Activated CD8-positive, alpha-beta T cell treated with anti-CD3 and anti-CD28 coated beads, Interleukin-2, amount 10 ng/mL, durations not matched to agents 7 days and 5 days (primary cell): Measurements from ENCODE around the gene TTYH3. TPM values are rescaled to one million over a fixed set of nuclear protein-coding genes. Genes with fewer than 3 reads are reported as not detected.

Experiments used
- ATAC-seq: fragments of 150-1000 bp; cut with Tn5 transposase; one replicate; pipeline ENCODE4 v1.10.0; 2021; ENCODE audit warnings: moderate library complexity
- CTCF ChIA-PET: fragments of 350-600 bp; sonication (Branson Sonifier 250); formaldehyde crosslinking; loops from one replicate; lab custom pipeline; 2021; ENCODE audit warnings: antibody characterized with exemption; lab: Charles Lee
- POLR2A ChIA-PET: fragments of 350-600 bp; sonication (Branson Sonifier 250); formaldehyde crosslinking; loops from one replicate; lab custom pipeline; 2021; ENCODE audit warnings: antibody characterized with exemption; lab: Charles Lee
- DNase-seq: peaks from one replicate; pipeline ENCODE4 v3.0.0-alpha.2; 2020
- H3K27ac Mint-ChIP-seq: one replicate; pipeline ENCODE4 v1.8.0; 2021; ENCODE audit warnings: mild to moderate bottlenecking, mixed read lengths
- H3K27me3 Mint-ChIP-seq: one replicate; pipeline ENCODE4 v1.8.0; 2021; ENCODE audit warnings: low read depth, mixed read lengths
- H3K36me3 Mint-ChIP-seq: one replicate; pipeline ENCODE4 v1.8.0; 2021; ENCODE audit warnings: low read depth, mixed read lengths
- H3K4me1 Mint-ChIP-seq: one replicate; pipeline ENCODE4 v1.8.0; 2021; ENCODE audit warnings: low read depth, mixed read lengths
- H3K4me3 Mint-ChIP-seq: one replicate; pipeline ENCODE4 v1.8.0; 2021; ENCODE audit warnings: mild to moderate bottlenecking, mixed read lengths
- H3K9me3 Mint-ChIP-seq: one replicate; pipeline ENCODE4 v1.8.0; 2022; ENCODE audit warnings: mixed read lengths; ENCODE audit not compliant: insufficient read depth
- total RNA-seq, 2 experiments: library from RNA; stranded (reverse); gene quantifications; one replicate each; pipeline ENCODE4 v1.2.3, GENCODE V29; 2021

Gene TTYH3
- total RNA-seq, 2 experiments from 2014 or later, result 37.0 to 37.7 TPM

- no peaks in the 10 kb centered on the region for H3K36me3 Mint-ChIP-seq
- H3K4me3 Mint-ChIP-seq, result peak overlapping the region; percentile 58
- DNase-seq (no peak), ATAC-seq (no peak)
- H3K27ac Mint-ChIP-seq, result peak overlapping the region; percentile 88
- H3K27me3 Mint-ChIP-seq, result peaks cover 25% of the 10 kb centered on the region
- H3K4me1 Mint-ChIP-seq, result peaks cover 32% of the 10 kb centered on the region
- POLR2A ChIA-PET, result interaction anchor here (0.6 to 3.8 kb wide), 6 partner anchors 10 to 224 kb away, joined by 3 to 48 read pairs (median 6); no protein-coding TSS in a partner anchor
- CTCF ChIA-PET, result interaction anchor here (0.8 to 5.1 kb wide), 15 partner anchors 8 to 249 kb away, joined by 3 to 116 read pairs (median 4); no protein-coding TSS in a partner anchor
- no peaks in the 10 kb centered on the region for H3K9me3 Mint-ChIP-seq
Measured at GRCh38 chr7:2699289-2699620, 67.5 kb downstream of the TTYH3 start.

GRCh38 chr7:2700141-2700850 is 68.5 kb downstream of the TTYH3 start:
- Mint-ChIP-seq H3K9me3 (no peaks in the 10 kb centered on the region), H3K4me1 (peaks cover 32% of the 10 kb centered on the region), H3K27ac (peak overlapping the region; percentile 61), H3K36me3 (no peaks in the 10 kb centered on the region), H3K4me3 (no peak overlapping the region), H3K27me3 (peaks cover 28% of the 10 kb centered on the region)
- POLR2A ChIA-PET, result interaction anchor here (1.2 to 3.8 kb wide), 3 partner anchors 11 to 55 kb away, joined by 5 to 48 read pairs (median 6); no protein-coding TSS in a partner anchor
- ATAC-seq (no peak), DNase-seq (no peak)
- CTCF ChIA-PET, result interaction anchor here (1.0 to 5.1 kb wide), 5 partner anchors 10 to 30 kb away, joined by 3 to 116 read pairs (median 8); no protein-coding TSS in a partner anchor

DNA sequence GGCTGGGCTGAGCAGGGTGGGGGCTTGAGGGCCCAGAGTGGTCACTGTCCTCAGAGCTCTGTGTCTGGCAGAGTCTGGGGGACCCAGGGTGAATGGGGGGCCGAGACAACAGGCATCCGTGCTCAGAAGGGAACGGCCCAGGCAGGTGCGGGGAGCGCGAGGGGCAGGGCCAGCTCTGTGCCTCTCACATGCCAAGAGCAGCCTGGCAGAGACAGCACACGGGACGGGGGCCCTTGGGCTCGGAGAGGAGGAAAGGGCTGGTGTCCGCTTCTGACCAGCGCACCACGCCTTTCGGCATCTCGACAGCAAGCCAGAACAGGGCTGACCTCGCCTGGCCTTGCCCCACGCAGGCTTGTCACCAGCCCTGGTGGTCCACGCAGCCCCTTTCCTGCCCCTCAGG is 69.6 kb downstream of the TTYH3 start:
- no peak for ATAC-seq
- Mint-ChIP-seq H3K36me3 (no peaks in the 10 kb centered on the region), H3K27ac (no peak overlapping the region), H3K4me1 (peaks cover 32% of the 10 kb centered on the region), H3K4me3 (no peak overlapping the region), H3K9me3 (no peaks in the 10 kb centered on the region), H3K27me3 (peaks cover 32% of the 10 kb centered on the region)
- CTCF ChIA-PET, result interaction anchor here (1.0 to 5.1 kb wide), 3 partner anchors 8 to 17 kb away, joined by 3 to 116 read pairs (median 3); no protein-coding TSS in a partner anchor
- DNase-seq, result no peak
- POLR2A ChIA-PET, result interaction anchor here (0.6 kb wide), 1 partner anchor 10 kb away, joined by 3 read pairs; no protein-coding TSS in a partner anchor

DNA sequence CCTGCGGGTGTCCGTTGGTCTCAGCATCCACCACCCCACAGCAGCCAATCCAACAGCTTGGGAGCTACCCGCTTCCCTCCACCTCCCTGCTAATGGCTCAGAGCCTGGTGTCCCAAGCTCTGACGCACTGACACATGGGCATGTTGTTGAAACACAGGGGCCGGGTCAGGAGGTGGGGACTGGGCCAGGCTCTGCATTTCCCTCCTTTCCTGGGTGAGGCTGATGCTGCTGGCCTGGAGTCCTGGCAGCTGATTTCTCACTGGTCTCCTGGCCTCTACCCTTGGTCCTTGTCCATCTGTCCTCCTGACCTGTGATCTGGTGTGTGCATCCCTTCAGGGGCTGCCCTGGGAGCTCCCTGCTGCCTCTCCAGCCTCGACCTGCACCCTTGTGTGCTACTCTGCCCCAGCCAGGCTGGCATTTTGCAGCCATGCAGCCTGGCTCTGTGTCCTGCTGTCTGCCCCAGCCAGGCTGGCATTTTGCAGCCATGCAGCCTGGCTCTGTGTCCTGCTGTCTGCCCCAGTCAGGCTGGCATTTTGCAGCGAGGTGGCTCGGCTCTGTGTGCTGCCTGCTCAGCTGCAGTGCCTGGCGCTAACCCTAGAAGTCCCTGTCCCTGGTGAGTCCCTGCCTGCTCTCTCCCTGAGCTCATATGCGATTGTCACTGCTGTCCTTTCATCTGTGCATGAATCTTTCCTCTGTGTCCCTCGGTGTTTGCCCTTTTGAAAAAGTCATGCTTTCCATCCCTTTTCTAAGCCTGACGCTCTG is 70.2 kb downstream of the TTYH3 start:
- peak overlapping the region; percentile 2 for H3K27ac Mint-ChIP-seq
- no peak for ATAC-seq
- ChIA-PET POLR2A (interaction anchor here (0.6 kb wide), 1 partner anchor 9 kb away, joined by 3 read pairs; no protein-coding TSS in a partner anchor), CTCF (interaction anchor here (1.2 to 5.1 kb wide), 2 partner anchors 8 to 14 kb away, joined by 3 to 116 read pairs; no protein-coding TSS in a partner anchor)
- no peak overlapping the region for H3K4me3 Mint-ChIP-seq
- DNase-seq, result no peak
- H3K4me1 Mint-ChIP-seq, result peaks cover 32% of the 10 kb centered on the region
- H3K36me3 Mint-ChIP-seq, result no peaks in the 10 kb centered on the region
- H3K9me3 Mint-ChIP-seq, result no peaks in the 10 kb centered on the region
- H3K27me3 Mint-ChIP-seq, result peaks cover 33% of the 10 kb centered on the region

DNA sequence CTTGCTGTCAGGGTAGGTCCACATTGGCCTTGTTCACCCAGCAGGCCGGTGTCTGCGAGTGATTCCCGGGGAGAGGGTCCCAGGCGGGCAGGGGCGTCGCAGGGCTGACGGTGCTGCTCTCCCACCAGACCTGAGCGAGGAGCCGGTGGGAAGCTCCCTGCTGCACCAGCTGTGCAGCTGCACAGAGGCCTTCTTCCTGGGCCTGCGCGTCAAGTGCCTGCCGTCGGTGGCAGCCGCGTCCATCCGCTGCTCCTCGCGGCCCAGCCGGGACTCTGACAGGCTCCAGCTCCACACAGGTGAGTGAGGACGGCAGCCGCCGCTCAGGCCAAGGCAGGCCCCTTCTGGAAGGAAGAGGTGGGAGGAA is 70.8 kb downstream of the TTYH3 start:
- no peaks in the 10 kb centered on the region for H3K9me3 Mint-ChIP-seq
- ChIA-PET POLR2A (no interaction called here), CTCF (interaction anchor here (1.2 kb wide), 1 partner anchor 13 kb away, joined by 3 read pairs; no protein-coding TSS in a partner anchor)
- peaks cover 30% of the 10 kb centered on the region for H3K4me1 Mint-ChIP-seq
- DNase-seq (no peak), ATAC-seq (no peak)
- H3K36me3 Mint-ChIP-seq, result no peaks in the 10 kb centered on the region
- H3K4me3 Mint-ChIP-seq, result no peak overlapping the region
- peak overlapping the region; percentile 2 for H3K27ac Mint-ChIP-seq
- H3K27me3 Mint-ChIP-seq, result peaks cover 36% of the 10 kb centered on the region

DNA sequence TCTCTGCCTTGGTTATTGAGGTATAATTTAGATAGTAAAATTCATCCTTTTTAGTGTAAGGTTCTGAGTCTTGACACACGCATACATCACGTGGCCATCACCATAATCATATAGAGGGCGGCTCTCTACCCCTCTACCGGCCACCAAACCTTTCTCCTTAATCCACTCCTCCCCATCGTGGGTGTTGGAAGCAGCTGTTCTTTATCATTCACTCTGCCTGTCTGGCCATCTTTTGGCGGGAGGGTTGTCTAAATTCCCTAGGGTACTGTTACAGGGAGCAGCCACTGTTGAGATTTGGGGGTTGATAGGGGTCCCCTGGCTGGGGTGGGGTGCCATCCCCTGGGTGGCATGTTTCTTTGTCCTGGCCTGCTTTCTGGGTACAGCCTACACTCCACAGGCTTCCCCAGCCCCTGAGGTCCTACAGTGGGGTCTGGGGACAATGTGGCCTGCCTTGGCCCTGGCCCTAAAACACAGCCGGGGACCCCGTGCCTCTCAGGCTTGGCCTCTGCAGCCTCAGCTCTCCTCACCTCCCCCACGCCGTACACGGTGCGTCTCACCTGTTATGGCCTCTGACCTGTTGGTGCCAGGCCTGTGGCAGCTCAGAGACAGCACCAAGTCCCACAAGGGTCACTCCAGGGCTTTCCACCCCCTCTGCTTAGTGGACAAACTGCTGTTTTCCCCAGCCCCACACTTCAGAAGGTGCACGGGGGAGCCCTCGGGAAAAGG is 73.7 kb downstream of the TTYH3 start:
- ChIA-PET CTCF (interaction anchor here (8.0 kb wide), 1 partner anchor 36 kb away, joined by 189 read pairs; no protein-coding TSS in a partner anchor), POLR2A (no interaction called here)
- ATAC-seq (no peak), DNase-seq (no peak)
- Mint-ChIP-seq H3K27me3 (peaks cover 36% of the 10 kb centered on the region), H3K4me1 (peaks cover 15% of the 10 kb centered on the region), H3K4me3 (no peak overlapping the region), H3K27ac (no peak overlapping the region), H3K36me3 (no peaks in the 10 kb centered on the region), H3K9me3 (no peaks in the 10 kb centered on the region)

GRCh38 chr7:2706685-2707126 is 74.9 kb downstream of the TTYH3 start:
- H3K27ac Mint-ChIP-seq, result no peak overlapping the region
- H3K9me3 Mint-ChIP-seq, result no peaks in the 10 kb centered on the region
- CTCF ChIA-PET, result interaction anchor here (1.0 to 8.0 kb wide), 2 partner anchors 8 to 37 kb away, joined by 4 to 189 read pairs; no protein-coding TSS in a partner anchor
- peaks cover 28% of the 10 kb centered on the region for H3K27me3 Mint-ChIP-seq
- ATAC-seq (no peak), DNase-seq (no peak)
- H3K4me1 Mint-ChIP-seq, result peaks cover 24% of the 10 kb centered on the region
- POLR2A ChIA-PET, result no interaction called here
- H3K36me3 Mint-ChIP-seq, result no peaks in the 10 kb centered on the region
- no peak overlapping the region for H3K4me3 Mint-ChIP-seq

- Mint-ChIP-seq H3K36me3 (no peaks in the 10 kb centered on the region), H3K4me3 (no peak overlapping the region), H3K27me3 (peaks cover 23% of the 10 kb centered on the region), H3K4me1 (peaks cover 26% of the 10 kb centered on the region), H3K27ac (no peak overlapping the region), H3K9me3 (no peaks in the 10 kb centered on the region)
- ChIA-PET CTCF (interaction anchor here (1.0 to 8.0 kb wide), 2 partner anchors 9 to 38 kb away, joined by 4 to 189 read pairs; no protein-coding TSS in a partner anchor), POLR2A (interaction anchor here (0.8 kb wide), 1 partner anchor 42 kb away, joined by 3 read pairs; no protein-coding TSS in a partner anchor)
- DNase-seq, result no peak
- no peak for ATAC-seq
Measured at GRCh38 chr7:2707481-2707880, 75.7 kb downstream of the TTYH3 start.

DNA sequence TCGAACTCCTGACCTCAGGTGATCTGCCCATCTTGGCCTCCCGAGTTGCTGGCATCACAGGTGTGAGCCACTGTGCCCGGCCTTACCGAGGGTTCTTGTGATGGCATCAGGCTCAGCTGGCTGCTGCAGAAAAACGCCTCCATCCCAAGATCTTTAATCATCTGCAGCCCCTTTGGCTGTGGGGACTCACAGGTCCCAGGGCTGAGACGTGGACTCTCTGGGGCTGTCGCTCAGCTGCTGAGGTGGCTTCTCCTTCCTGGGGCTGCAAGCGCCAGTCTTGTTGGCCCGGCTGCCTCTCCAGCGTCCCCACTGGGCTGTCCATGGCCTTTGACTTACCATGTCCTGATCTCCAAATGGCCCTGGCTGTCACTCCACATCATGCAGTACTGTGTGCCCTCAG is 76.3 kb downstream of the TTYH3 start:
- H3K27ac Mint-ChIP-seq, result no peak overlapping the region
- DNase-seq (no peak), ATAC-seq (no peak)
- H3K9me3 Mint-ChIP-seq, result no peaks in the 10 kb centered on the region
- ChIA-PET POLR2A (interaction anchor here (5.6 kb wide), 1 partner anchor 9 kb away, joined by 48 read pairs; no protein-coding TSS in a partner anchor), CTCF (interaction anchor here (3.5 to 8.0 kb wide), 4 partner anchors 8 to 64 kb away, joined by 31 to 189 read pairs (median 75); no protein-coding TSS in a partner anchor)
- no peak overlapping the region for H3K4me3 Mint-ChIP-seq
- peaks cover 26% of the 10 kb centered on the region for H3K4me1 Mint-ChIP-seq
- H3K36me3 Mint-ChIP-seq, result no peaks in the 10 kb centered on the region
- H3K27me3 Mint-ChIP-seq, result peaks cover 23% of the 10 kb centered on the region

- POLR2A ChIA-PET, result interaction anchor here (1.6 to 5.6 kb wide), 3 partner anchors 10 to 39 kb away, joined by 5 to 48 read pairs (median 15); no protein-coding TSS in a partner anchor
- Mint-ChIP-seq H3K27ac (no peak overlapping the region), H3K9me3 (no peaks in the 10 kb centered on the region)
Measured at GRCh38 chr7:2708547-2709310, 76.9 kb downstream of the TTYH3 start.

More at GRCh38 chr7:2708547-2709310, 76.9 kb downstream of the TTYH3 start:
- ATAC-seq (no peak), DNase-seq (no peak)
- CTCF ChIA-PET, result interaction anchor here (0.6 to 8.0 kb wide), 24 partner anchors 9 to 1049 kb away, joined by 3 to 189 read pairs (median 6); partner anchors contain the start of genes BRAT1, IQCE and TTYH3
- H3K4me1 Mint-ChIP-seq, result peaks cover 32% of the 10 kb centered on the region
- H3K4me3 Mint-ChIP-seq, result no peak overlapping the region
- H3K36me3 Mint-ChIP-seq, result no peaks in the 10 kb centered on the region
- peaks cover 24% of the 10 kb centered on the region for H3K27me3 Mint-ChIP-seq
